GM18520 (cell line): Measurements from ENCODE around the gene FAHD2A.
"Not testable (repeated sequence)": the region's sequence is repeated elsewhere in the genome, so short reads cannot be mapped to it uniquely, and the experiment has no call there.

Experiments
- ATAC-seq: cut with Tn5 transposase; IDR thresholded peaks from one replicate; pipeline ENCODE4 v1.9.1; 2021; ENCODE audit not compliant: unreplicated experiment

FAHD2A gene, protein sequence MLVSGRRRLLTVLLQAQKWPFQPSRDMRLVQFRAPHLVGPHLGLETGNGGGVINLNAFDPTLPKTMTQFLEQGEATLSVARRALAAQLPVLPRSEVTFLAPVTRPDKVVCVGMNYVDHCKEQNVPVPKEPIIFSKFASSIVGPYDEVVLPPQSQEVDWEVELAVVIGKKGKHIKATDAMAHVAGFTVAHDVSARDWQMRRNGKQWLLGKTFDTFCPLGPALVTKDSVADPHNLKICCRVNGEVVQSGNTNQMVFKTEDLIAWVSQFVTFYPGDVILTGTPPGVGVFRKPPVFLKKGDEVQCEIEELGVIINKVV

DNA sequence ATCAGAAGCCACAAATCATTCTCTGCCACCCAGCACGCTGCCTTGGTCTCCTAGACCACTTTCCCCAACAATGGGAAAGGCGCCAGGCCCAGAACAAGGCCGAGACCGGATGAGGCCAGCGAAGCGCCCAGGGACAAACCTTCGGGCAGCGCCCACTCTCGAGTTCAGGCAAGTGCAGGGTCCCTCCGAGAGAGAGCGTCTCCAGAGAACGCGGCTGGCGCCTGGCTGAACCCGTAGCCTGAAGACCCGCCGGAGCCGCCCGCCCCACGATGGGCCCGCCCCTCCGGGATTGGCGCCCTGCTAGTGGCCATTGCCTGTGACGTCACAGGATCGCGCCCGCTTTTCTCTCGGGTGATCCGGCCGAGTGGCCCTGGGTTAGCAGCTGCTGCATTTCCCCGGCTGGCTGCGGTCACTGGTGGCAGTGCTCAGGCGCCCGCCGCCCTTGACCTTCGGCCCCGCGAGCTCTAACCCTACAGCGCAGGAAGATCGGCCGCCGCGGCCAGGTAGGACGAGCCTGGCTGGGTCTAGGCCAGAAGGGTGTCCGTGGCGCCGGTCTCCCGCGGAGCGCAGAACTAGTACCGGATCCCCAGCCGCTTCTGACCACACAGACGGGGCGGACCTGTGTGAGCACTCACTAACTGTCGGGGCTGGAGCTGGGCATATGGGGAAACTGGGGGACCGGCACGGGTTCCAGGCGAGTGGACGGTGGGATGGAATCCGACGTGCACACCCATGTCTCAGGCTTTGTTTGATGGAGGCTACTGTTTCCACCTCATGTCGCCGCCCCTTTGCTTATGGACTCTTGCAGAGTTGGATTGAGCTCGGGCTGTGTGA lies at the start of gene FAHD2A:
TSS of gene FAHD2A (plus strand) at position 339 of the 834 bp plus-strand sequence. CDS start 2,851 bp downstream, outside the sequence.
- ATAC-seq = peak; percentile 91

DNA sequence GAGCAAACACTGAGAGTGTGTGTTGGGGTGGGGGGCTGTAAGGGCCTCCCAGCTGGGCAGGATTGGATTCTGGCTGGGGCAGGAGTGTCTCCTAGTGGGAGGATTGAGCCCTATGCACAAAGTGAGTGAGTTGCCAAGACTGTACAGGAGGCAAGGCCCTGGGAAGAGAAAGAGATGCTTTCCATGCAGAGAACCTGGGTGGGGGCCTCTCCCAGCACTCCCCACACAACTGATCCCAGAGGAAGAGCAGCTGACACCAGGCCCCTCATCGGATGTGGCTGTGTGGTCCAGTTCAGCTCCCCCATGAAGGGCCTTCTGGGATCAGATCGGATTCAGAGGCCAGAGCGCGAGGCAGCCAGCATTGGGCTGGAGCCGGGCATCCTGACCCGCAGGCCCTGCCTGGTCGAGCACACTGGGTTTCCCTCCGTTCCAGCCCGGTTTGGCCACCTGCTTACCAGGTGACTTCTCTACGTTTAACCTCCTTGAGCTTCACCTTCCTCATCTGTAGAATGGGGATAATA lies 49.4 kb upstream of the FAHD2A start:
- no peak for ATAC-seq

DNA sequence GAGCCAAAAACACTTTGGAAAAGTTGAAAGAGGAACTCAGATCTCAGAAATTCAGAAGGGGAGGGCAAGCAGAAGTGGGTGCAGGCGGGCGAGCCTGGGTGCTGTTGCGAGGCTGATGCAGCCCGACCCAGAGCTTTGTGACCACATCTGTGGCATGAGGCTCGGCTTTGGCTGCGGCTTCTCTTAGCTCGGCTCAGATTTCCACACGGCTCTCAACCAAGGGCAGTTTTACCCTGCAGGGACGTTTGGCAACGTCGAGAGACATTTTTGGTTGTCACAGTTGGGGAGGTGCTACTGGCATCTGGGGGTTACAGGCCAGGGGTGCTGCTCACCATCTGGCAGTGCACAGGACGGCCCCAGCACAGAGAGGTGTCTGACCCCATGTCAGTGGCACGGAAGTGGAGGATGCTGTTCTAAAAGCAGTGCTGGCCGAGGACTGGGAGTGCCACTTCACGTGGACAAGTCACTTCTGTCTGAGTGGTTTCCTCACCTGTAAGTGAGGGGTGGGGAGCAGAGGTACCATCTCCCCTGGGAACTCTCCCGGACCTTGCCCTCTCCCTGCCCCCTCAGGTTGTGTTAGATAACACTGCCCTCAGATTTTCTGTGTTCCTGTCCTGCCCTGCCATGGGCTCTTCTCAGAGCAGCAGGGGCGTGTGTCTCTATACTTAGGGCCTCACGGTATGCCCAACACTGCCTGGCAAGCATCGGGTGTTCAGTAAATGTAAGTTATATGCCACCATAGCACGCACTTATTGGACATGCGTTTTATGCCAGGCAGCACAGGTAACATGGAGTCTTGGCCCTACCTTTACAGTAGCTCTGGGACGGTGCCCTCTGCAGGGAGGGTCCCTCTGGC lies 48.7 kb upstream of the FAHD2A start:
- ATAC-seq = no peak

DNA sequence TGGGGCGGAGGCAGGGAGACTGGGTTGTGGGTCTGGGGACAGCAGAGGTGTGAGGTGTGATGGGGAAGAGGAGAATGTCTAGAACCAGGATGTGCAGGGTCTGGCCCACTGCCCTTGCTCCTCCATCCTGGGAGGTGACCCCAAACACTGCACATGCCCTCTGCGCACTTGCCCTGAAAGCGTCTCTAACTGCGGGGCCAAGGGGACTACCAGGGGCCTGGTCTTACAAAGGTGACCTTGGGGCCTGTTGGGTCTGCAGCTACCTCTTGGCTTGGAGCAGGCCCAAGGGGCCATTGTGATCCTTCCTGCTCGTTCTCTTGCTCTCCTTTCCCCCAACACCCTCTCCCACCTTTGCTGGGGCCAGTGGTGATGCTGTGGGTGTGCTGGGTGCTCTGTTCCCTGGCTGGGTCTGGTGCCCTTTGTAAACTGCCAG lies 48.0 kb upstream of the FAHD2A start:
- ATAC-seq = no peak

DNA sequence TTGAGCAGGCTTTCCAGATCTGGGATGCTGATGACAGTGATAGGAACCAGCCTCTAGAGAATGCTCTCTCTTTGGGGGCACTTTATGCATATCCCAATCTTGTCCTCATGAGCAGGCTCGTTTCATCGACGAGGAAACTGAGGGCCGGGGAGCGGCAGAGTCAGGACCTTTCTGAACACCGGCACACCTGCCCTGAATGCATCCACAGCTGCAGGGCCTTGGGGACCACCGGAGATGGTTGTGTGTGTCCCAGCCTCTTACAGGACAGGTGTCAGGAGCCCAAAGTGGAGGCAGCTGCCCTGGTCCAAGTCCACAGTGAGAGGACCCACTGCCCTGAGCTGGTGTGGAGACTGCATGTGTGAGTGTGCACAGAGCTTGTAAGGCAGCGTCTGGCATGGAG lies 47.6 kb upstream of the FAHD2A start:
- no peak for ATAC-seq

DNA sequence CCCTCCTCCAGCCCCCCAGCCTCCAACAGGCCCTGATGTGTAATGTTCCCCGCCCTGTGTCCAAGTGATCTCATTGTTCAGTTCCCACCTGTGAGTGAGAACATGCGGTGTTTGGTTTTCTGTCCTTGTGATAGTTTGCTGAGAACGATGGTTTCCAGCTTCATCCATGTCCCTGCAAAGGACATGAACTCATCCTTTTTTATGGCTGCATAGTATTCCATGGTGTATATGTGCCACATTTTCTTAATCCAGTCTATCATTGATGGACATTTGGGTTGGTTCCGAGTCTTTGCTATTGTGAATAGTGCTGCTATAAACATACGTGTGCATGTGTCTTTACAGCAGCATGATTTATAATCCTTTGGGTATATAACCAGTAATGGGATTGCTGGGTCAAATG lies 47.0 kb upstream of the FAHD2A start:
- not testable (repeated sequence) for ATAC-seq

DNA sequence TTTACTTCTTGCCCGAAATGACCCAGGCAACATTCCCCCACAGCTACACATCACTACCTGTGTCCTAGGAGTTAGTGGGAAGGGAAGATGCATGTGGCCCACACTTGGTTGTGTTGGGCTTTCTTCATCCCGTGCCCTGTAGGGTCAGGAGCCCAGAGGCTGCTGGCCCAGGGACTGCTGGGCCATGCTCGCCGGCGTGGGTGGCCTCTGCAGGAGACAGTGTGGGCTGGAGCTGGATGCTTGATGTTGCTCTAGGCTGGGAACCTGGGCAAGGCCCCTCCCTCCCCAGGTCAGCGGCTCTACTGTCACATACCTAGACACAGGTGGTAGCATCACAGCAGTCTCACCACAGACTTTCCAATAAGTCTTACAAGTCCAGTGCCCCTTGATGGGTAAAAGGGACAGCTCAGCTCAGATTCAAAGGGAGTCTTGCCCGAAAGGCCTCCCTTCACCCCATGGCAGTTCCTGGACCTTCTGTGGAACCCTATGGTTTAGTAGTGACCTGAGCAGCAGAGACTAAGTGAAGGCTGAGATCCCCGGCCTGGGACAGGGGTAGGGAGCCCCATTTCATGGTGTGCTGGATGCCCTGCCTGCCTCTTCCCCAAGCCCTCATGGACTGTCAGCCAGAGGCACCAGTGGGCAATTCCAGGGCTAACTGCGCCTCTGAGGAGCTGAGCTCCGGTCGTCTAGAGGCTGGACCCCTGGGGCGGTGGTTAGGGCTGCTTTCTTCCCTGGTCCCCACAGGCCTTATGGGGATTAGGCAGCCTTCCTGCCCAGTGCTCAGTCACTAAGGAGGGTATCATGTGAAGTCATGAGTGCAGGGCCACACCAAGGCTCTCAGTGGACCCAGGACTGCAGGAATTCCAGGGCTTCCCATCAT lies 45.4 kb upstream of the FAHD2A start:
- ATAC-seq = no peak

DNA sequence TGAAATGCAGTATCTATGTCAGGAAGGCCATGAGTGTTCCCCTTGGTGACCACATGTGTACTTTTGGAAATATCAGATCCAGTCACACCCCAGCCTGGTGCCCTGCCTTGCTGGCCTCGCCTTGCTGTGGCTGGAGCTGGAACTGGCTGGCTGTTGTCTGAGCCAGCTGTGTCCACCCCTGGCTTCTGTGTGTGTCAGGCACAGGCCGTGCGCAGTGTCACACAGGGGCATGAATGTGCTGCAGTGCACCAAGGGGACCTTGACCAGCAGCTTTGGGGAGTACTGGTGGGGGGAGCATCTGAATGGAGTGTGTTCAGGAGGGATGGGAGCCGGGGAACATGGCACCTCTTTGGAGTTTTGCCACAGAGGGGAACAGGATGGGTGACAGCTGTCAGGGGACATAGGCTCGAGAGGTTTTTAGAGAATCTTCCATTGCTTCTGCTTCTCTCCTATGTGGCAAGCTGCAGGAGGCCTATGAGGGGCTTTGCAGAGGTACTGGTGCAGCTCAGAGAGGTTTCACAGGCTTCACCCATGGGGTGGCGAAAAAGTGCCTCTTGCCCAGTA lies 44.7 kb upstream of the FAHD2A start:
- no peak for ATAC-seq

DNA sequence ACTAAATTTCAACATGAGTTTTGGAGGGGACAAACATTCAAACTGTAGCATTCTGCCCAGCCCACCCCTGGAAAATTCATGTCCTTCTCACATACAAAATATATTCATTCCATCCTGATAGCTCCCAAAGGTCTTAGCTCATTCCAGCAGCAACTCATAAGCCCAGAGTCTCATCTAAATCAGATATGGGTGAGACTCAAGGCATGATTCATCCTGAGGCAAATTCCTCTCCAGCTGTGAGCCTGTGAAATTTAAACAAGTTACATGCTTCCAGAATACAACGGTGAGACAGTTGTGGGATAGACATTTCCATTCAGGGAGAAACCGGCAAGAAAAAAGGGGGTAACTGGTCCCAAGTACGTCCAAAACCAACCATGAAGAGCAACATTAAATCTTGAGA lies 43.5 kb upstream of the FAHD2A start:
- no peak for ATAC-seq

DNA sequence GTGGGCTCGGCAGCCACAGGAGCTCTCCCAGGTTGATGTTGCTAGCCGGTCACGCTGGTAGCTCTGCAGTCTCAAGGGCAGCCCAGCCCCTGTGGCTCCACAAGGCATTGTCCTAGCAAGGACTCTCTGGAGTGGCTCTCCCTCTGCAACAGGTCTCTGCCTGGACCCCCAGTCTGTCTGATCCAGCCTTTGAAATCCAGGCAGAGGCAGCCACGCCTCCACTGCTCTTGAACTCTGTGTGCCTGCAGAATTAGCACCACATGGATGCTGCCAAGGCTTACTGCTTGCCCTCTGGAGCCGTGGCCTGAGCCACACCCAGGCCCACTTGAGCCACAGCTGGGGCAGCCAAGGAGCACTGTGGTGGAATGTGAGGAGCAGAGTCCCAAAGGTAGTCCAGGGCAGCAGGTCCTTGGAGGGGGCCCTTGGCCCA lies 43.0 kb upstream of the FAHD2A start:
- ATAC-seq = no peak

DNA sequence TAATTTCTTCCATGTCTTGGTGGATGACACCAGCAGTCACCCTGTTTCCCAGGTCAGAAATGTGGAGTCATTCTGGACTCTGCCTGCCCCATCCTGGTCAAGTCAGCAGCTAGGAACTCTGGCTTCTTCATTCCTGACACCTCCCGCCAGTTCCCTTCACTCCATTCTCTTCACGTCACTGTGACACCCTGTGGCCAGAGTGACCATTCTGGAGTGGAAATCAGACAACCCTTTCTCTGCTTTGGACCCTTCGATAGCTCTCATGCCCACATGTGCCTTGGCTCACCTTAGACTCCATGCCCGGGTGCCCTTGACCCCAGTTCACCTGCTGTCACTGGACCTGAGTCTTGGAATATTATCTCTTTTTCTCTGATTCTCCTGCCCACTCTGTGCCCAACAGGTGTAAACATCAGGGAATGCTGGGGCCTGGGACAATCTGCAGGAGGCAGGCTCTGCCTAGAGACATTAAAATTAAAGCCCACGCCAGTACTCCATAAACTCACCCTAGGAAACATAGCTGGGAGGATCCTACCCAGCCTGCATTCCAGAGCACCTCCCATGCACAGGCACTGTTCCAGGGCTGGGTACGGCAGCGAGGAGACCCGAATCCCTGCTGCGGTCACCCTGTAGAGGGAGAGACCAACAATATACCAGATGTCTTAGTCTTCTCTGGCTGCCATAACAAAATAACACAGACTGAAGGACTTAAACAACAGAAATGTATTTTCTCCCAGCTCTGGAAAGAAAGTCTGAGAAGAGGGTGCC lies 41.1 kb upstream of the FAHD2A start:
- ATAC-seq = no peak

DNA sequence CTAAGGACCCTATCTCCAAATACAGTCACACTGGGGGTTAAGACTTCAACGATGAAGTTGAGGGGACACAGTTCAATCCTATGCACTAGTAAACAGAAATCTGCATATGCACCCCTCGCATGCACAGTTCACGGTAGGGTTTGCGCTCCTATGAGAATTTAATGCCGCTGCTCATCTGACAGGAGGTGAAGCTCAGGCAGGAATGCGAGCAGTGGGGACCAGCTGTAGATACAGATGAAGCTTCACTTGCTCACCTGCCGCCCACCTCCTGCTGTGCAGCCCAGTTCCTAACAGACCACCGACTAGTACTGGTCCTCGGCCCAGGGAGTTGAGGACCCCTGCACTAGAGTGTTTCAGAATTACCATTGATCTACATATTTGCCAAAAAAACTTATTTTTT lies 40.0 kb upstream of the FAHD2A start:
- ATAC-seq = no peak

DNA sequence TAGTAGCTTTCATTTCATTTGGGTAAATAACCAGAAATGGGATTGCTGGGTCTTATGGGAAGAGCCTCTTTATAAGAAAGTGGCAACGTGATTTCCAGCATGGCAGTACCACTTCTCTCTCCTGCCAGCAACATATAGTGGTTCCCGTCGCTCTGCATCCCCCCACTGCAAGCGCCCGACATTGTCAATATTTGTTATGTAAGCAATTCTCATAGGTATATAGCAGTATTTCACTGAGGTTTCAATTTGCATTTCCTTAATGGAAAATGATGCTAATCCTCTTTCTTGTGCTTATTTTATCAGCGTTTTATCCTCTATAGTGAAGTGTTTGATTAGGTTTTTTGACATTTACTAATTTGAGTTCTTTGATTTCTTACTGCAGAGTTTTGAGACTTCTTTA lies 36.0 kb upstream of the FAHD2A start:
- ATAC-seq = no peak

DNA sequence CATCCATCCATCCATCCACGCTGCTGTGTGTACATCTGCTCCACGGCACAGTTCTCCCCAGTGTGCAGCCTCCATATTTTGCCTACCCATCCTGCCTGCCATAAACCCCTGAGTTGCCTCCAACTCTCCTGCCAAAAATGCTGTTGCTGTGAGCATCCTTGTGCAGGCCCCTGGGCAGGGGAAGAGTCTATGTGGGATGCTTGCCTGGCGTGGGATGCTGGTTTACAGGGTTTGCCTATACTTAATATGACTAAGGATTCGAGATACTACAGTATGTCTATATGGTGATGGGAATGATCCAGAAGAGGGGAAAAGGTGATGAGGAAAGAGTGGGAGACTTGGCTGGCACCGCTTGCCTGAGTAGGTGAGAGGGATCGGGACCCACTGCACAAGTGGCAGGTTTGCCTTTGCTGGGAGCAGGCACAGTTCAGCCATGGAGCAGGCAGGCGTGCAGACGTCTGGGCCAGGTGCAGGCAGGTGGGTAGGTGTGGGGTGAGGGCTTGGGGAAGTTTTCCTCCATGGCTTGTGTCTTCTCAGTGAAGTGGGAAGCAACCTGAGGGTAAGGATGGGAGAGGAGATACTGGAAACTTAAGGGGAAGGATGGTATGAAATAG lies 30.2 kb upstream of the FAHD2A start:
- no peak for ATAC-seq

DNA sequence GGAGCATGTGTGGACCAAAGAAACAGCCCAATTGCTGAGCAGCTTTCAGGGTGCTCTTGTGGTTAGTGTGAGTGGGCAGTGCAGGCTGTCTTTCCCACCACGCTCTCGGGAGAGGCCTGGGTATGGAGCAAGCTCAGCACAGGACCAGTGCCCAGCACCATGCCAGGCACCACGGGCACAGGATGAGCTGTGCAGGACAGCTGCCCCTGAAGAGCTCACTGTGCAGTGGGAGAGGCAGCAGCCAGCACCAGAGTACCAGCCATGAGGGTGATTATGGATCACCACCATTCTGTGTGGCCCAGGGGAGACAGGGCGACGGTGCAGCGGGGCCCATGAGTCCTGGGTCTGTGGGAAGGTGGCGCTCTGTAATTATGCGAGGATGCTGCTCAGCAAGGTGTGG lies 29.7 kb upstream of the FAHD2A start:
- no peak for ATAC-seq

DNA sequence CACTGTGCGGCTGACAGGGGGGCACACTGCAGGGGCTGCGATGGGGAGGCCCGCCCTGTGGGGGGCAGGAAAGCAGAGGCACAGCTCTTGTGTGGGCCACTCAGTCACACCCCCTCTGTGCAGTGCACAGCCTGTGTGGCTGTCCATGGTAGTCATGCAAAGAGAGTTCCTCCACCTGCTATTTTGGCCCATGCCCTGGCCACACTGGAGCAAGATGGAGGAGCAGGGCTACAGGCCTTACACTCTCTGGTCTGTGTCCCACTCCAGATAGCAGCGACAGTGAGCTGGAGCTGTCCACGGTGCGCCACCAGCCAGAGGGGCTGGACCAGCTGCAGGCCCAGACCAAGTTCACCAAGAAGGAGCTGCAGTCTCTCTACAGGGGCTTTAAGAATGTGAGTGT lies 28.5 kb upstream of the FAHD2A start:
- no peak for ATAC-seq

DNA sequence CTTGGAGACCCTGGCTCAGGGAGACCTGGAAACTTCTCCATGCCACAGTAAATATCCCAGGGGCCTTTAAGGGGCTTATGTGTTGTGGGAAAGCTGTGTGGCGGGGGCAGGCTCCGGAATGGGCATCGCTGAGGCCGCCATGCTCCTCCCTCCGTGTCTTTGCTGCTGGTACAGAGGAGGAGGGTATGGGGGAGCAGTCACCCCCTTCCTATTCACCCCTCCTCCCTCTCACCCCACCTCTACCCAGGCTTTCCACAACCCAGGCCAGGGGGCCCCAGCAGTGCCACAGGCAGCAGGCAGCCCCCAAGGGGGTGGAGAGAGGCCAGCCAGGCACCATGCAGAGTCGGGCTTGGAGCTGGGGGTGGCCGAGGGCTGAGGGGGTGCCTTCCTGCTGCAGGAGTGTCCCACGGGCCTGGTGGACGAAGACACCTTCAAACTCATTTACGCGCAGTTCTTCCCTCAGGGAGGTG lies 28.0 kb upstream of the FAHD2A start:
- ATAC-seq = no peak

DNA sequence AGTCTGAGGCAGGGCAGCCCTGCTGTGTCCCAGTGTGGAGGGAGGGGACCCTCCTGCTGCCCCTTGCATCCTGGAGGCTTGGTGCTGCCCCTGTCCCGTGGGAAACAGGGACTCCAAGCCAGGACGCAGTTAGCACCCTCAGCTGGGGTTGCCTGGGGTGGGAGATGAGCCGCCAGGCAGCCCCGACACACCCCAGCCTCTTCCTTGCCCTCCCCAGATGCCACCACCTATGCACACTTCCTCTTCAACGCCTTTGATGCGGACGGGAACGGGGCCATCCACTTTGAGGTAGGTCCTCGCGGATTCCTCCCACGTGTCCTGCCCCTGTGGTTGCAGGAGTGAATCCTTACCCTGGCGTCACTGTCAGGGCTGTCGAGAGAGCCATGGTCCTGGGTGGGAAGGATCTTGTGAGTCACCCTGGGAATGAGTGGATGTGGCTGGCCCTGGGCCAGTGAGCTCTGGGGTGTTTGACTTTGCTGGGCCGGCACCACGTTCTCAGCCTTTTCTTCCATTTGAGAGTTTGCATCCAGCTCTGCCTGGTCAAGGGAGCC lies 27.5 kb upstream of the FAHD2A start:
- ATAC-seq = no peak
